ENCODE data around the gene NDUFB11.

- TF ChIP-seq, protein P1, sequence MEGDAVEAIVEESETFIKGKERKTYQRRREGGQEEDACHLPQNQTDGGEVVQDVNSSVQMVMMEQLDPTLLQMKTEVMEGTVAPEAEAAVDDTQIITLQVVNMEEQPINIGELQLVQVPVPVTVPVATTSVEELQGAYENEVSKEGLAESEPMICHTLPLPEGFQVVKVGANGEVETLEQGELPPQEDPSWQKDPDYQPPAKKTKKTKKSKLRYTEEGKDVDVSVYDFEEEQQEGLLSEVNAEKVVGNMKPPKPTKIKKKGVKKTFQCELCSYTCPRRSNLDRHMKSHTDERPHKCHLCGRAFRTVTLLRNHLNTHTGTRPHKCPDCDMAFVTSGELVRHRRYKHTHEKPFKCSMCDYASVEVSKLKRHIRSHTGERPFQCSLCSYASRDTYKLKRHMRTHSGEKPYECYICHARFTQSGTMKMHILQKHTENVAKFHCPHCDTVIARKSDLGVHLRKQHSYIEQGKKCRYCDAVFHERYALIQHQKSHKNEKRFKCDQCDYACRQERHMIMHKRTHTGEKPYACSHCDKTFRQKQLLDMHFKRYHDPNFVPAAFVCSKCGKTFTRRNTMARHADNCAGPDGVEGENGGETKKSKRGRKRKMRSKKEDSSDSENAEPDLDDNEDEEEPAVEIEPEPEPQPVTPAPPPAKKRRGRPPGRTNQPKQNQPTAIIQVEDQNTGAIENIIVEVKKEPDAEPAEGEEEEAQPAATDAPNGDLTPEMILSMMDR (IDR thresholded peaks at IDR 0.05): no peak
- no peak for TF ChIP-seq POLR2A (IDR thresholded peaks at IDR 0.05)
Observed at GRCh38 chrX:47171996-47172395, 27.5 kb upstream of the NDUFB11 start.

All from vagina (tissue), 2 donors.